GM10266 (cell line): ENCODE results near the gene GDPD4.

ENCODE experiments used
- DNase-seq: peaks from one replicate; pipeline ENCODE4 v3.0.0; 2012; ENCODE audit errors: extremely low spot score
- TF ChIP-seq, protein P1 (sequence below): IDR thresholded peaks from 2 replicates; pipeline ENCODE4 v1.5.1; 2012; ENCODE audit warnings: mild to moderate bottlenecking, low read depth; ENCODE audit not compliant: control insufficient read depth, insufficient read depth; ENCODE audit errors: missing control alignments

GDPD4 gene

DNA sequence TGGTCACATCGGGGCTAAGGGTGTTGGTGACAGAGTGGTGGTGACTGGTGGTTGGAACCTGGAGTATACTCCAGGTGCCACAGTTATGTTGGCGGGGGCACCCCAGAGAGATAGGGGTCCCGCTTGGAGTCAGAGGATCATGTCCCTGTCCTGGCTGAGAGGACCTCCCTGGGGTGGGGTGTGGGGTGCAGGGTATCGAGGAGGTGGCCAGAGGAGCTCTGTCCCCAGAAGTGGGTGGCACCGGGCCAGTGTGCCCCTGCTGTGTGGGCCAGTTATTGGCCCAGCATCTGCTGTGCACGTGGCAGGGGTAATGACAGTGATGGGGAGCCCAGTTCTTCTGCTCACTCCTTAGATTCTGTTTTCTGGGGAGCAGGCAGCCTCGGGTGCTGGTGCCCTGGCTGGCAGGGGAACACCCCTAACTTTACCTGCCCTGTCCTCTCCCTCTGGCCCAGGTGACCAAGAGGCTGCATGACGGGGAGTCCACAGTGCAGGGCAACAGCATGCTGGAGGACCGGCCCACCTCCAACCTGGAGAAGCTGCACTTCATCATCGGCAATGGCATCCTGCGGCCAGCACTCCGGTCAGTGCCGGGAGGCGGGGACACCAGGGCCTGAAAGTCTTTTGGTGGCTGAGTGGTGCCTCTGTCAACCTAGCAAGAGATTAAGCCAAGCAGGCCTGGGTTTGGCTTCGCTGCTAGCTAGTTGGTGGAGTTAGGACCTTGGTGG lies 117.2 kb downstream of the GDPD4 start:
- TF ChIP-seq, protein P1, sequence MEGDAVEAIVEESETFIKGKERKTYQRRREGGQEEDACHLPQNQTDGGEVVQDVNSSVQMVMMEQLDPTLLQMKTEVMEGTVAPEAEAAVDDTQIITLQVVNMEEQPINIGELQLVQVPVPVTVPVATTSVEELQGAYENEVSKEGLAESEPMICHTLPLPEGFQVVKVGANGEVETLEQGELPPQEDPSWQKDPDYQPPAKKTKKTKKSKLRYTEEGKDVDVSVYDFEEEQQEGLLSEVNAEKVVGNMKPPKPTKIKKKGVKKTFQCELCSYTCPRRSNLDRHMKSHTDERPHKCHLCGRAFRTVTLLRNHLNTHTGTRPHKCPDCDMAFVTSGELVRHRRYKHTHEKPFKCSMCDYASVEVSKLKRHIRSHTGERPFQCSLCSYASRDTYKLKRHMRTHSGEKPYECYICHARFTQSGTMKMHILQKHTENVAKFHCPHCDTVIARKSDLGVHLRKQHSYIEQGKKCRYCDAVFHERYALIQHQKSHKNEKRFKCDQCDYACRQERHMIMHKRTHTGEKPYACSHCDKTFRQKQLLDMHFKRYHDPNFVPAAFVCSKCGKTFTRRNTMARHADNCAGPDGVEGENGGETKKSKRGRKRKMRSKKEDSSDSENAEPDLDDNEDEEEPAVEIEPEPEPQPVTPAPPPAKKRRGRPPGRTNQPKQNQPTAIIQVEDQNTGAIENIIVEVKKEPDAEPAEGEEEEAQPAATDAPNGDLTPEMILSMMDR = no peak
- no peak for DNase-seq

DNA sequence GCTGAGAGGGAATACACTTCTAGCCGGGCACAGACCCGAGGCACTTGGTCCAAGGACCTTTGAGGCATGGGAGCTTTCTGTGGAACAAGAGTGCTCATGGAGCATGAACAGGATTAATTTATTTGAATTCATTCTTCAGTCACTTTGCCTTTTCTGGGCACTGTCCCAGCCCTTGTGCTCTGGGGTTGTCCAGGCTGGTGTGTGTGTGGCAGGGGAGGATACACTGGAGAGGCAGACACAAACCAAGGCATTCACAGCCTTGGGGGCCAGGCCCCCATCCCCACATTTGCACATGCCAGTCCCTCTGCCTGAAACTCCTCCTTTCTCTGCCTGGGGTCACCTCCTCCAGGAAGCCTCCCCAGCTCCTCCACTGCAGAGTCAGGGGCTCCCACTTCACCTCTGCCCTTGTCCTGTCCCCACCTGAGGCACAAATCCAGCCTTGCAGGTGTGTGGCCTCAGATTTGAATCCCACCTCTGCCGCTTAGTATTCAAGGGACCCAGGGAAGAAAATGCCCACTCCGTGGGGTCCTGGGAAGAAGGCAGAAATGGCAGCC lies 118.0 kb downstream of the GDPD4 start:
- no peak for DNase-seq
- TF ChIP-seq, protein P1 = no peak

DNA sequence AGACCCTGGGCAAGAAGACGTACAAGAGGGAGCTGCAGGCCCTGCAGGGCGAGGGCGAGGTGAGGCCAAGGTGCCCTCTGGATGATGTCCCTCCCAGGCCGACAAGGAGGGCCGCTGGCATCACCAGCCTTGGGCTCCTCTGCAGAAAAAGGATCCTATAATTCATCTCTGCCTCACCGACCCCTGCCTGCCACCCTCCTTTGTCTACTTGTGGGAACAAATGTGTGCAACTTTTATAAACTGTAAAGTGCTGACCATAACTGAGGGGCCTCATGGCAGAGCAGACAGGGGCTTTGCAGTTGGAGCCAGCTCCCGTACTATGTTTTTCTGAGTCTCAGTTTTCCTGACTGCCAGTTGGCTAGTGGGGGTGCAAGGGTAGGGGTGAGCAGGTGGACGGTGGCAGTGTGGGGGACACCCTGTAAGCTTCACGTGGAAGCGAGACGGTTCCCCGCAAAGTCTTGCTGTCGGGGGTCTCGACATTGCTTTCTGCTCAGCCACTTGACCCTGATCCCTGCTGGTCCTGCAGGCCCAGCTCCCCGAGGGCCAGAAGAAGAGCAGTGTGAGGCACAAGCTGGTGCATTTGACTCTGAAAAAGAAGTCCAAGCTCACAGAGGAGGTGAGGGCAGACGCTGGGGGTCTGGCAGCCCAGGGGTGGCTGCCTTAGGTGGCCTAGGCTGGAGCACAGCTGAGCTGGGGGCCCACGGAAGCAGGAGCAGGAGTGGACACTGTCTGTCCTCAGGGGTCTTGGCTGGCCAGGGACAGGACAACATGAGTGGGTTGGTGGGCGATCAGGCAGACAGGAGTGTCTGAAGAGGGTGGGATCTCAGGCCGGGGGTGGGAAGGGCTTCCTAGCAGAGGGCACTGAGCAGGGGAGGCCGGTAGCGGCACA lies 118.7 kb downstream of the GDPD4 start:
- TF ChIP-seq, protein P1 = no peak

DNA sequence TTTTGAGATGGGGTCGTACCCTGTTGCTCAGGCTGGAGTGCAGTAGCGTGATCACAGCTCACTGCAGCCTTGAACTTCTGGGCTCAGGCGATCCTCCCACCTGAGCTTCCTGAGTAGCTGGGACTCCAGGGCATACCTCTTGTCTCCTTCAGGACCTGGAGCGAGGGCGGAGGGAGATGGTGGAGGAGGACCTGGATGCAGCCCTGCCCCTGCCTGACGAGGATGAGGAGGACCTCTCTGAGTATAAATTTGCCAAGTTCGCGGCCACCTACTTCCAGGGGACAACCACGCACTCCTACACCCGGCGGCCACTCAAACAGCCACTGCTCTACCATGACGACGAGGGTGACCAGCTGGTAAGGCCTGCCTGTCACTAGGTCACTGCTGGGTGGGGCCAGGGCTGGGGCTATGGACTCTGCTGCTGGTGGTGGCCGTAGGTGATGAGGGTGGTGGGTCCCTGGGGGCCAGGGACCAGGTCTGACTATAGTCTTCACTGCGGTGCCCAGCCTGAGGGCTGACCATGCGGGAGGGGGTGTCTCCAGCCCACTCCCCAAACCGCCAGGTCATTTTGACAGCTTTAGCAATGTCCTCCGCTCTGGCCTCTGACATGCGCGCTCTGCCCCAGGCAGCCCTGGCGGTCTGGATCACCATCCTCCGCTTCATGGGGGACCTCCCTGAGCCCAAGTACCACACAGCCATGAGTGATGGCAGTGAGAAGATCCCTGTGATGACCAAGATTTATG lies 119.5 kb downstream of the GDPD4 start:
- TF ChIP-seq, protein P1 = no peak
- no peak for DNase-seq

More for the DNA sequence above, 118.7 kb downstream of the GDPD4 start:
- no peak for DNase-seq

DNA sequence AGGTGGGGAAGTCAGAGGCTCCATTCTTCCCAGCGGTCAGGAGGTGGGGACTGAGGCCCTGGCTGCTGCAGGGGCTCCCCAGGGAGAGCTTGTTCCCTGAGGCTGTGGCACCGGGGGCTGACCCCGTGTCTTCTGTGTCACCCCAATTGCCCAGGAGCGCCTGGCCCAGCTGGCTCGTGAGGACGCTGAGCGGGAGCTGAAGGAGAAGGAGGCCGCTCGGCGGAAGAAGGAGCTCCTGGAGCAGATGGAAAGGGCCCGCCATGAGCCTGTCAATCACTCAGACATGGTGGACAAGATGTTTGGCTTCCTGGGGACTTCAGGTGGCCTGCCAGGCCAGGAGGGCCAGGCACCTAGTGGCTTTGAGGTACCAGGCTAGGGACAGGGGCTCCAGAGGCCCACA lies 120.3 kb downstream of the GDPD4 start:
- no peak for DNase-seq

DNA sequence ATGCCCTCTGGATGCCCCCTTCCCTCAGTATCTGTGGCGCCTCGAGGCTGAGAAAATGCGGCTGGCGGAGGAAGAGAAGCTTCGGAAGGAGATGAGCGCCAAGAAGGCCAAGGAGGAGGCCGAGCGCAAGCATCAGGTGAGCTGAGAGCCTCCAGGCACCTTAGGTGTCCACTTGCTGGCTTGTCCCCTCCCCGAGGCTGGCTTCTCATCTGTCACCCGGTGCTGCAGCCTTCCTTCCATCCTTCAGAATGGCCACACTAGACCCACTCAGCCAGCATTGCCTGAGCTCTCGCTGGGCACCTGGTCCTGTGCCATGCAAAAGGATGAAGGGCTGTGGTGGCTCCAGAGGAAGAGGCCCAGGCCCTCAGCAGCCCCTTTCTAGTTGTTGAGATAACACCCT lies 121.1 kb downstream of the GDPD4 start:
- no peak for DNase-seq
- TF ChIP-seq, protein P1 = no peak

More for the DNA sequence above, 120.3 kb downstream of the GDPD4 start:
- TF ChIP-seq, protein P1 = no peak
